Measurements from ENCODE around the gene PCBP2. TPM values are rescaled to one million over a fixed set of nuclear protein-coding genes. Genes with fewer than 3 reads are reported as not detected.
A peak's percentile ranks its signal among the peaks of the same experiment; 100 is the strongest.
"Not testable (repeated sequence)": the region's sequence is repeated elsewhere in the genome, so short reads cannot be mapped to it uniquely, and the experiment has no call there.

The PCBP2 gene
- 906 TPM for polyA plus RNA-seq (2012; ENCODE audit: insufficient read depth, insufficient read length)

GRCh38 chr12:53451661-53452158 lies at the start of gene PCBP2:
TSS of gene PCBP2 (plus strand) at chr12:53452102. CDS start at chr12:53454801, 2,699 bp downstream.
- peak; percentile 99 for DNase-seq (ENCODE audit: low read depth, low spot score)
- H3K4me3 ChIP-seq (ENCODE audit: low read length), result peak within 1 kb of the TSS; percentile 76

GRCh38 chr12:53402351-53402750 lies 49.6 kb upstream of the PCBP2 start:
- H3K4me3 ChIP-seq (ENCODE audit: low read length); DNase-seq (ENCODE audit: low read depth, low spot score): not testable (repeated sequence)

GRCh38 chr12:53402871-53403270 lies 49.0 kb upstream of the PCBP2 start:
- DNase-seq (ENCODE audit: low read depth, low spot score), result no peak
- H3K4me3 ChIP-seq (ENCODE audit: low read length), result no peak overlapping the region

DNA sequence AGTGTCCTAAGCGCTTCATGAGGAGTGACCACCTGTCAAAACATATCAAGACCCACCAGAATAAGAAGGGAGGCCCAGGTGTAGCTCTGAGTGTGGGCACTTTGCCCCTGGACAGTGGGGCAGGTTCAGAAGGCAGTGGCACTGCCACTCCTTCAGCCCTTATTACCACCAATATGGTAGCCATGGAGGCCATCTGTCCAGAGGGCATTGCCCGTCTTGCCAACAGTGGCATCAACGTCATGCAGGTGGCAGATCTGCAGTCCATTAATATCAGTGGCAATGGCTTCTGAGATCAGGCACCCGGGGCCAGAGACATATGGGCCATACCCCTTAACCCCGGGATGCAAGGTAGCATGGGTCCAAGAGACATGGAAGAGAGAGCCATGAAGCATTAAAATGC lies 41.0 kb upstream of the PCBP2 start:
- no peak overlapping the region for H3K4me3 ChIP-seq (ENCODE audit: low read length)
- no peak for DNase-seq (ENCODE audit: low read depth, low spot score)

GRCh38 chr12:53413485-53414204 lies 38.3 kb upstream of the PCBP2 start:
- DNase-seq (ENCODE audit: low read depth, low spot score), result no peak
- no peak overlapping the region for H3K4me3 ChIP-seq (ENCODE audit: low read length)

DNA sequence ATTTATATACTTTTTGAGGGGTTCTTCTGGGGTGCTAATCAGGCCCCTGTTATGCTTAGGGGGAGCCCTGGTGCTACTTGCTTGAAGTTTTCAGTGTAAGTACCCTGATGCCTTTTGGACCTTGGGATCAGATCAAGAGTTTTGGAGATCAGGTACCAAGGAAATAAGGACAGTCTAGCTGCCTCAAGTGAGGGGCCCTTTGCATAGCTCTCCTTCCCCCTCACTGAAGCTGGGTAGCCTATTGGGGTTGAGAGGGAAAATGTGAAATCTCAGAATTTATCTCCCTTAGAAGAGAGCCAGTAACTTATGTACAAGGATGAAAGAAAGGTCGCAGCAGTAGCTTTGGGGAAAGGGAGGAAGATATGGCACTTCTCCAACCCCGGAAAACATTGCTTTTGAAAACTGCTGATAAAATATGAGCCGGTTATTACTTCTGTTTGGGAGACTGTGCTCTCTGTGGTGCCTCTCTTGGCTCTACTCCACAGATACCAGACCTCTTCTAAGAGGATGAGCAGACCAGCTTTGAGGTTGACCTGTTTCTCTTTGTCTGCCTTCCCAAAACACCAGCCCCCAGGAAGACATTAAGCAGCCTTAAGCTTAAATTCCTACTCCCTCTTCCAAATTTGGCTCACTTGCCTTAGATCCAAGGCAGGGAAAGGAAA lies 37.0 kb upstream of the PCBP2 start:
- no peak for DNase-seq (ENCODE audit: low read depth, low spot score)
- no peak overlapping the region for H3K4me3 ChIP-seq (ENCODE audit: low read length)

DNA sequence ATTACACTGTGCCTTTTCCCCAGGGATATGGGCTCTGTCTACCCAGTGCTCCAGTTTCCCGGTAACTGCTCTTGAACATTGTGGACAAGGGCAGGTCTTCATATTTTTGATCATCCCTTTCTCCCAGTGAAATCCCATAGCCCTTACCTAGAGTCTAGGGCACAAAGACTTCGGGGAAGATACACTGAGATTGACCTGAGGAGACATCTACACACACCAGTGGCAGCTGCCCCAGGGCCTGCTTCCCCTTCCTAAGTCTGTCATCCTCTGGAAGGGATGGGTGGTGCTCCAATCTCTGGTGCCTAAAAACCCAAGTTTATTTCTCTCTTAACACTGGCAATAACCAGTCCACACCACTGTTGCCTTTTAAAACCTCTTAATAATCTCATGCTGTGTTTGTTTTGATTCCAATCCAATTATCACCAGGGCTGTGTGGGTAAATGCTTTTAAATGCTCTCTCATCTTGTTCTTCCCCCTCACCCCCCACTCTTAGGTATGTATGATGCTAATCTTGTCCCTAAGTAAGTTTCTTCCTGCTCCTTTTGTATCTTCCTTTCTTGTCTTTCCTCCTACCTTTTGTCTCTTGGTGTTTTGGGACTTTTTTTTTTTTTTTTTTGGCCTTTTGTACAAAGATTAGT lies 36.0 kb upstream of the PCBP2 start:
- H3K4me3 ChIP-seq (ENCODE audit: low read length); DNase-seq (ENCODE audit: low read depth, low spot score): not testable (repeated sequence)

DNA sequence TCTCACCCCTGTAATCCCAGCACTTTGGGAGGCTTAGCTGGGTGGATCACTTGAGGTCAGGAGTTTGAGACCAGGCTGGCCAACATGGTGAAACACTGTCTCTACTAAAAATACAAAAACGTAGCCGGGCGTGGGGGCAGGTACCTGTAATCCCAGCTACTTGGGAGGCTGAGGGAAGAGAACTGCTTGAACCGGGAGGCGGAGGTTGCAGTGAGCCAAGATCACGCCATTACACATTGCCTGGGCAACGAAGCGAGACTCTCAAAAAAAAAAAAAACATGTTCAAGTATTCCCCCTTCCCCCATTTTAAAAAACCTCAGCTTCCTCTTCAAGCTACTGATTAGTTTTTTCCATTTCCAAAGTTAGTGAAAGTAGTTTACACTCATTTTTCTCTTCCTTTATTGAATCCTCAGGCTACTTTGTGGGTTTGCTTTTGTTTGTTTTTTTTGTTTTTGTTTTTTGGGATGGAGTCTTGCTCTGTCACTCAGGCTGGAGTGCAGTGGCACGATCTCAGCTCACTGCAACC lies 34.5 kb upstream of the PCBP2 start:
- H3K4me3 ChIP-seq (ENCODE audit: low read length), result not testable (repeated sequence)
- DNase-seq (ENCODE audit: low read depth, low spot score), result peak; percentile 64

GRCh38 chr12:53418221-53418620 lies 33.7 kb upstream of the PCBP2 start:
- no peak overlapping the region for H3K4me3 ChIP-seq (ENCODE audit: low read length)
- DNase-seq (ENCODE audit: low read depth, low spot score), result no peak

DNA sequence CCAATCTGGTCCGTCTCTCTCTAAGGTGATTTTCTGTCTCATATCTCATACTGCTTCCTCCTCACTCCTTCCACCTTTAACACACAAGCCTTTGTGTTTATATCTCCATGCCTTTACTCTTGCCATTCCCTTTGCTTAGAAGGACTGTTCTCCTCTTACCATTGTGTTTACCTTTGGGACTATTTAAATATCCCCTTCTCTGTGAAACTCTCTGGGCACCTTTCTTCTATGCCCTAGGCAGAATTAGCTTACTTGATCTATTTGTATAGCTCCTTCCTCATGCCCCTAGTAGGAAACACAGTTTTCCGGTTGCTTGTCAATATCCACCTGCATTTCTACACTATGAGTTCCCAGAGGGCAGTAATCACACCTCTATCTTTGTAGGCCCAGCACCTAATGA lies 32.1 kb upstream of the PCBP2 start:
- no peak overlapping the region for H3K4me3 ChIP-seq (ENCODE audit: low read length)
- no peak for DNase-seq (ENCODE audit: low read depth, low spot score)

DNA sequence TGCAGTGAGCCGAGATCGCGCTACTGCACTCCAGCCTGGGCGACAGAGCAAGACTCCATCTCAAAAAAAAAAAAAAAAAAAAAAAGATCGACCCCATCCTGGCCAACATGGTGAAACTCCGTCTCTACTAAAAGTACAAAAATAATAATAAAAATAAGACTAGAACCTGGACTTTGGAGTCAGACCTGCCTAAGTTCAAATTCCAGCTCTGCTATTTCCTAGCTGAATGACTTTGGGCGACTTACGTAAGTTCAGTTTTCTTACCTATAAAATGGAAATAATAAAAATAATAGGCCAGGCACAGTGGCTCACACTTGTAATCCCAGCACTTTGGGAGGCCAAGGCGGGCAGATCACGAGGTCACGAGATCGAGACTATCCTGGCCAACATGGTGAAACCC lies 29.7 kb upstream of the PCBP2 start:
- DNase-seq (ENCODE audit: low read depth, low spot score); H3K4me3 ChIP-seq (ENCODE audit: low read length): not testable (repeated sequence)

GRCh38 chr12:53423597-53423996 lies 28.3 kb upstream of the PCBP2 start, which contains the start of gene AMHR2:
TSS of gene AMHR2 (plus strand) at chr12:53423855. CDS start at chr12:53423935, 80 bp downstream.
- no peak for DNase-seq (ENCODE audit: low read depth, low spot score)
- H3K4me3 ChIP-seq (ENCODE audit: low read length), result no peak within 1 kb of the TSS

DNA sequence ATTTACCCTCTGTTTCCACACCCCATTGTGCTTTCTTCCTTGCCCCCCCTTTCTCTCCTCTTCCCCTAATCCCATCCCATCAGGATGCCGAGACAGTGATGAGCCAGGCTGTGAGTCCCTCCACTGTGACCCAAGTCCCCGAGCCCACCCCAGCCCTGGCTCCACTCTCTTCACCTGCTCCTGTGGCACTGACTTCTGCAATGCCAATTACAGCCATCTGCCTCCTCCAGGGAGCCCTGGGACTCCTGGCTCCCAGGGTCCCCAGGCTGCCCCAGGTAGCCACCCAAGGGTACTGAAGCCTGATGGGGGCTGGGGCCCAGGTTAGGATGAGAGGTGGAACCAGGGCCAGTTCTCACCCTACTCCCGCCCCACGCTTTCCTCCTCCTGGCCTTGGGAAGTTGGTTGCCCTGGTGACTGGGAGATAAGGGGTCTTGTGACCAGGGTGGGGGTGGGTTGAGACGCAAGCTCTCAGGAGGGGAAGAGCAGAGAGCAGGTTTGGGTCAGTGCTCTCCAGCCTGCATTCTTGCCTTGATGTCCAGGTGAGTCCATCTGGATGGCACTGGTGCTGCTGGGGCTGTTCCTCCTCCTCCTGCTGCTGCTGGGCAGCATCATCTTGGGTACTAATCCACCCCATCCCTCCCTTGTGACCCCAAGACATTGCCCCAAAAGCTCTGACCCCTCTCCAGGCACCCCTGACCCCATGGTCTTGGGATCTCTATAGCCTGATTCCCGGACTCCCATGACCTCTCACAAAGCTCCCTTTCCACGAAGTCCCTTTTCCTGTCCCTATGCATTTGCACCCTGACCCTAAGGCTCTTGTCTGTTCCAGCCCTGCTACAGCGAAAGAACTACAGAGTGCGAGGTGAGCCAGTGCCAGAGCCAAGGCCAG lies 27.0 kb upstream of the PCBP2 start:
- DNase-seq (ENCODE audit: low read depth, low spot score), result no peak
- H3K4me3 ChIP-seq (ENCODE audit: low read length), result no peak overlapping the region

- DNase-seq (ENCODE audit: low read depth, low spot score), result no peak
- no peak overlapping the region for H3K4me3 ChIP-seq (ENCODE audit: low read length)
Observed at GRCh38 chr12:53425515-53426150, 26.3 kb upstream of the PCBP2 start.

GRCh38 chr12:53427905-53428594 lies 23.9 kb upstream of the PCBP2 start:
- H3K4me3 ChIP-seq (ENCODE audit: low read length), result no peak overlapping the region
- DNase-seq (ENCODE audit: low read depth, low spot score), result no peak

DNA sequence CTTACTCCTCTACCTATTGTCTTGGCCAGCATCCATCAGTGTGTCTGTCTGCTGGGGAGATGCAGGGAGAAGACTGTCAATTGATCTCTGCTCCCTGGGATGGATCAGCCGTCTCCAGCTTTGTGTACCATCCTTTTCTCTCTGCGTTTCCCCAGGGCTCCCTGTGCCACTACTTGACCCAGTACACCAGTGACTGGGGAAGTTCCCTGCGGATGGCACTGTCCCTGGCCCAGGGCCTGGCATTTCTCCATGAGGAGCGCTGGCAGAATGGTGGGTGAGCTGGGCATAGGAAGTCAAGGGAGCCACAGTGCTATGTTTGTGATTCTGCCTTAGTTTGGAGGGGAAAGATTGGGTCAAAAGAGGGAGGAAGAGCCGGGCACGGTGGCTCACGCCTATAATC lies 23.2 kb upstream of the PCBP2 start:
- no peak overlapping the region for H3K4me3 ChIP-seq (ENCODE audit: low read length)
- DNase-seq (ENCODE audit: low read depth, low spot score), result no peak

GRCh38 chr12:53430116-53430515 lies 21.8 kb upstream of the PCBP2 start:
- no peak overlapping the region for H3K4me3 ChIP-seq (ENCODE audit: low read length)
- no peak for DNase-seq (ENCODE audit: low read depth, low spot score)

DNA sequence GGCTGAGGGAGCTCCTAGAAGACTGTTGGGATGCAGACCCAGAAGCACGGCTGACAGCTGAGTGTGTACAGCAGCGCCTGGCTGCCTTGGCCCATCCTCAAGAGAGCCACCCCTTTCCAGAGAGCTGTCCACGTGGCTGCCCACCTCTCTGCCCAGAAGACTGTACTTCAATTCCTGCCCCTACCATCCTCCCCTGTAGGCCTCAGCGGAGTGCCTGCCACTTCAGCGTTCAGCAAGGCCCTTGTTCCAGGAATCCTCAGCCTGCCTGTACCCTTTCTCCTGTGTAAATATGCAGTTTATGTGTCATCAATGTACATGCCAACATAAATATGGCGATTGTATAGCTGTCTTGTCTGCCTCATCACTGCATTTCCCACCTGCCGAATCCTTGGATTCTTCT lies 20.7 kb upstream of the PCBP2 start:
- no peak for DNase-seq (ENCODE audit: low read depth, low spot score)
- no peak overlapping the region for H3K4me3 ChIP-seq (ENCODE audit: low read length)

Measured in Jurkat, Clone E6-1 (cell line).